ENCODE results near the gene CAPS. TPM values are rescaled to one million over a fixed set of nuclear protein-coding genes. Genes with fewer than 3 reads are reported as not detected.
"Not testable (repeated sequence)": the region's sequence is repeated elsewhere in the genome, so short reads cannot be mapped to it uniquely, and the experiment has no call there.

CAPS gene
- total RNA-seq, 1 experiment from 2014 or later: 2.3 TPM

GRCh38 chr19:5882421-5882968 is 31.6 kb upstream of the CAPS start:
- Histone ChIP-seq H2BK15ac (ENCODE audit: low read depth, low read length) (no peak overlapping the region), H3K56ac (ENCODE audit: insufficient read length, low read depth, low read length) (no peak overlapping the region), H3K4me1 (ENCODE audit: insufficient read depth, low read length) (no peaks in the 10 kb centered on the region), H2BK120ac (ENCODE audit: low read depth, low read length, poor library complexity, severe bottlenecking) (no peak overlapping the region), H2AK5ac (ENCODE audit: insufficient read length, low read length) (no peak overlapping the region), H2BK5ac (ENCODE audit: insufficient read length, low read length) (no peak overlapping the region), H3K79me1 (ENCODE audit: insufficient read depth, low read depth, low read length, poor library complexity, severe bottlenecking) (no peaks in the 10 kb centered on the region), H3T11ph (ENCODE audit: low read length) (no peak overlapping the region), H2BK20ac (ENCODE audit: low read depth, low read length, poor library complexity, severe bottlenecking) (no peak overlapping the region), H4K5ac (ENCODE audit: insufficient read length, low read depth, low read length) (no peak overlapping the region), H3K23ac (ENCODE audit: insufficient read length, low read depth, low read length) (no peak overlapping the region), H3K23me2 (ENCODE audit: insufficient read length, low read depth, low read length, poor library complexity, severe bottlenecking) (no peaks in the 10 kb centered on the region), H3K4me2 (ENCODE audit: insufficient read depth, insufficient read length, low read length) (no peak overlapping the region), H3K9ac (ENCODE audit: extremely low read depth, insufficient read length, low read length) (no peak overlapping the region), H3K18ac (ENCODE audit: insufficient read length, low read depth, low read length) (no peak overlapping the region), H4K91ac (ENCODE audit: insufficient read length, low read depth, low read length) (no peak overlapping the region), H3K27ac (ENCODE audit: insufficient read length, low read depth, low read length) (no peak overlapping the region), H2AFZ (ENCODE audit: low read length) (no peak overlapping the region), H3K4ac (ENCODE audit: low read depth, low read length) (no peak overlapping the region), H3K79me2 (ENCODE audit: insufficient read depth, low read length) (no peaks in the 10 kb centered on the region), H4K8ac (replicated peaks; ENCODE audit: insufficient read length, low read depth, low read length) (no peak overlapping the region), H3K27me3 (ENCODE audit: insufficient read depth, low read length) (no peaks in the 10 kb centered on the region), H2BK12ac (ENCODE audit: insufficient read length, low read depth, low read length) (no peak overlapping the region), H3K9me3 (ENCODE audit: control insufficient read depth, low read depth, low read length) (no peaks in the 10 kb centered on the region), H4K20me1 (ENCODE audit: control insufficient read depth, insufficient read depth, insufficient read length) (no peaks in the 10 kb centered on the region), H3K14ac (ENCODE audit: insufficient read depth, low read length) (no peak overlapping the region)
- Mint-ChIP-seq H3K27me3 (ENCODE audit: low read depth) (peaks cover 35% of the 10 kb centered on the region), H3K4me3 (no peak overlapping the region), H3K36me3 (ENCODE audit: insufficient read depth in 1 of 3, low read depth in 3 of 3) (no peaks in the 10 kb centered on the region), H3K9me3 (no peaks in the 10 kb centered on the region; a peak in 1 of 5 replicates), H3K4me1 (peaks cover 13 to 23% of the 10 kb centered on the region in 2 experiments), H3K27ac (peak overlapping the region in 2 of 3 experiments; percentile 29 to 53; a peak in 2 of 7 replicates)
- DNase-seq: no peak
- WGBS (ENCODE audit: extremely low coverage, insufficient read length, low lambda C conversion rate): no CpG with 5 or more reads among the region's 9 CpGs
- TF ChIP-seq CTCF (conservative IDR thresholded peaks at IDR 0.05): no peak

GRCh38 chr19:5883157-5883873 is 30.7 kb upstream of the CAPS start:
- H3K27me3 Mint-ChIP-seq (ENCODE audit: low read depth): peaks cover 34% of the 10 kb centered on the region
- H3K23ac ChIP-seq (ENCODE audit: insufficient read length, low read depth, low read length); H3K56ac ChIP-seq (ENCODE audit: insufficient read length, low read depth, low read length); H2BK5ac ChIP-seq (ENCODE audit: insufficient read length, low read length); H2BK12ac ChIP-seq (ENCODE audit: insufficient read length, low read depth, low read length); H3K27ac Mint-ChIP-seq; H3K14ac ChIP-seq (ENCODE audit: insufficient read depth, low read length); H3K4me1 ChIP-seq (ENCODE audit: insufficient read depth, low read length); H2BK20ac ChIP-seq (ENCODE audit: low read depth, low read length, poor library complexity, severe bottlenecking); H2AK5ac ChIP-seq (ENCODE audit: insufficient read length, low read length); H2BK120ac ChIP-seq (ENCODE audit: low read depth, low read length, poor library complexity, severe bottlenecking); H3K23me2 ChIP-seq (ENCODE audit: insufficient read length, low read depth, low read length, poor library complexity, severe bottlenecking); H3K18ac ChIP-seq (ENCODE audit: insufficient read length, low read depth, low read length); H3K4me3 Mint-ChIP-seq; H3K79me1 ChIP-seq (ENCODE audit: insufficient read depth, low read depth, low read length, poor library complexity, severe bottlenecking); H3T11ph ChIP-seq (ENCODE audit: low read length); DNase-seq; H4K5ac ChIP-seq (ENCODE audit: insufficient read length, low read depth, low read length); H3K27me3 ChIP-seq (ENCODE audit: insufficient read depth, low read length); H3K9me3 ChIP-seq (ENCODE audit: control insufficient read depth, low read depth, low read length); H4K8ac ChIP-seq (replicated peaks; ENCODE audit: insufficient read length, low read depth, low read length); H2AFZ ChIP-seq (ENCODE audit: low read length); H3K27ac ChIP-seq (ENCODE audit: insufficient read length, low read depth, low read length); H4K20me1 ChIP-seq (ENCODE audit: control insufficient read depth, insufficient read depth, insufficient read length); H3K9me3 Mint-ChIP-seq; H3K4ac ChIP-seq (ENCODE audit: low read depth, low read length); H2BK15ac ChIP-seq (ENCODE audit: low read depth, low read length); H4K91ac ChIP-seq (ENCODE audit: insufficient read length, low read depth, low read length); H3K4me2 ChIP-seq (ENCODE audit: insufficient read depth, insufficient read length, low read length); H3K79me2 ChIP-seq (ENCODE audit: insufficient read depth, low read length); H3K36me3 Mint-ChIP-seq (ENCODE audit: insufficient read depth in 1 of 3, low read depth in 3 of 3); H3K9ac ChIP-seq (ENCODE audit: extremely low read depth, insufficient read length, low read length): not testable (repeated sequence)
- no CpG with 5 or more reads among the region's 13 CpGs for WGBS (ENCODE audit: extremely low coverage, insufficient read length, low lambda C conversion rate)
- peaks cover 13 to 23% of the 10 kb centered on the region in 2 experiments for H3K4me1 Mint-ChIP-seq
